Measurements from ENCODE around the gene STK25. TPM values are rescaled to one million over a fixed set of nuclear protein-coding genes. Genes with fewer than 3 reads are reported as not detected.

STK25 gene
- total RNA-seq, 1 donor = 227 TPM

GRCh38 chr2:241466230-241466629 lies 42.2 kb downstream of the STK25 start:
- Histone ChIP-seq H3K9me3 (ENCODE audit: low read depth, low read length) (no peaks in the 10 kb centered on the region), H3K27me3 (ENCODE audit: insufficient read depth, low read length) (no peaks in the 10 kb centered on the region), H3K4me1 (ENCODE audit: insufficient read depth, low read length) (no peaks in the 10 kb centered on the region), H3K4me3 (ENCODE audit: insufficient read depth, low read length) (no peak overlapping the region), H3K27ac (ENCODE audit: low read depth, low read length) (no peak overlapping the region), H4K20me1 (ENCODE audit: insufficient read depth, low read length) (no peaks in the 10 kb centered on the region), H3K4me2 (ENCODE audit: insufficient read depth, low read length) (no peak overlapping the region), H3K36me3 (ENCODE audit: insufficient read depth, low read length) (no peaks in the 10 kb centered on the region), H2AFZ (ENCODE audit: low read length) (no peak overlapping the region), H3K79me2 (ENCODE audit: insufficient read depth, low read length) (no peaks in the 10 kb centered on the region)
- TF ChIP-seq CTCF (IDR thresholded peaks at IDR 0.05; ENCODE audit: extremely low read depth, low read depth, low read length) = no peak
- no peak for DNase-seq (ENCODE audit: insufficient read length, low spot score, missing footprints)

GRCh38 chr2:241465543-241465942 lies 42.8 kb downstream of the STK25 start:
- TF ChIP-seq CTCF (IDR thresholded peaks at IDR 0.05; ENCODE audit: extremely low read depth, low read depth, low read length) = no peak
- no peaks in the 10 kb centered on the region for H3K27me3 ChIP-seq (ENCODE audit: insufficient read depth, low read length)

GRCh38 chr2:241463276-241464135 lies 44.9 kb downstream of the STK25 start:
- Histone ChIP-seq H2AFZ (ENCODE audit: low read length) (no peak overlapping the region), H3K4me1 (ENCODE audit: insufficient read depth, low read length) (no peaks in the 10 kb centered on the region), H3K9me3 (ENCODE audit: low read depth, low read length) (no peaks in the 10 kb centered on the region), H3K27me3 (ENCODE audit: insufficient read depth, low read length) (no peaks in the 10 kb centered on the region), H3K4me3 (ENCODE audit: insufficient read depth, low read length) (no peak overlapping the region), H3K79me2 (ENCODE audit: insufficient read depth, low read length) (no peaks in the 10 kb centered on the region), H3K36me3 (ENCODE audit: insufficient read depth, low read length) (no peaks in the 10 kb centered on the region), H4K20me1 (ENCODE audit: insufficient read depth, low read length) (no peaks in the 10 kb centered on the region), H3K4me2 (ENCODE audit: insufficient read depth, low read length) (no peak overlapping the region), H3K27ac (ENCODE audit: low read depth, low read length) (no peak overlapping the region)
- peak; percentile 58 for DNase-seq (ENCODE audit: insufficient read length, low spot score, missing footprints)
- no peak for TF ChIP-seq CTCF (IDR thresholded peaks at IDR 0.05; ENCODE audit: extremely low read depth, low read depth, low read length)

More at GRCh38 chr2:241465543-241465942, 42.8 kb downstream of the STK25 start:
- Histone ChIP-seq H3K9me3 (ENCODE audit: low read depth, low read length) (no peaks in the 10 kb centered on the region), H4K20me1 (ENCODE audit: insufficient read depth, low read length) (no peaks in the 10 kb centered on the region), H3K4me3 (ENCODE audit: insufficient read depth, low read length) (no peak overlapping the region), H3K4me2 (ENCODE audit: insufficient read depth, low read length) (no peak overlapping the region), H3K4me1 (ENCODE audit: insufficient read depth, low read length) (no peaks in the 10 kb centered on the region), H3K36me3 (ENCODE audit: insufficient read depth, low read length) (no peaks in the 10 kb centered on the region), H2AFZ (ENCODE audit: low read length) (no peak overlapping the region), H3K79me2 (ENCODE audit: insufficient read depth, low read length) (no peaks in the 10 kb centered on the region), H3K27ac (ENCODE audit: low read depth, low read length) (no peak overlapping the region)
- DNase-seq (ENCODE audit: insufficient read length, low spot score, missing footprints) = no peak

Measured in osteoblast (primary cell).